Bronchial epithelial cell (primary cell): ENCODE data around the gene CNTN5. TPM values are rescaled to one million over a fixed set of nuclear protein-coding genes. Genes with fewer than 3 reads are reported as not detected.

ENCODE experiments used
- DNase-seq: peaks from one replicate; pipeline ENCODE4 v3.0.0-alpha.2; 2010; ENCODE audit warnings: low read depth
- FAIRE-seq: peaks from 2 replicates; lab custom pipeline; 2011; peaks lifted over from hg19 to GRCh38; lab: Jason Lieb, UNC
- H3K27me3 ChIP-seq: 2 replicates; pipeline ENCODE4 v1.5.1; 2011; ENCODE audit warnings: low read length; ENCODE audit not compliant: control insufficient read depth, insufficient read depth
- H3K36me3 ChIP-seq: 2 replicates; pipeline ENCODE4 v1.5.1; 2011; ENCODE audit warnings: low read length; ENCODE audit not compliant: control insufficient read depth, insufficient read depth
- H3K4me3 ChIP-seq: 2 replicates; pipeline ENCODE4 v1.5.1; 2011; ENCODE audit warnings: mild to moderate bottlenecking, low read depth, low read length, control low read depth
- CTCF ChIP-seq: IDR thresholded peaks from 2 replicates; pipeline ENCODE4 v1.5.1; 2011; ENCODE audit warnings: mild to moderate bottlenecking, moderate library complexity, low read length, control low read depth, inconsistent platforms; ENCODE audit not compliant: insufficient read depth, severe bottlenecking
- total RNA-seq: library from RNA; depleted of rRNA; stranded (reverse); fragments of >200 nt; gene quantifications from 2 replicates; pipeline ENCODE4 v1.2.1, GENCODE V29; 2014

The CNTN5 gene
- total RNA-seq, 1 donor from 2014 or later = not detected

- Histone ChIP-seq H3K4me3 (no peak overlapping the region), H3K27me3 (no peaks in the 10 kb centered on the region), H3K36me3 (no peaks in the 10 kb centered on the region)
- TF ChIP-seq CTCF = no peak
- no peak for DNase-seq
- no peak for FAIRE-seq
Observed at GRCh38 chr11:99554232-99554903, 533.6 kb downstream of the CNTN5 start.

DNA sequence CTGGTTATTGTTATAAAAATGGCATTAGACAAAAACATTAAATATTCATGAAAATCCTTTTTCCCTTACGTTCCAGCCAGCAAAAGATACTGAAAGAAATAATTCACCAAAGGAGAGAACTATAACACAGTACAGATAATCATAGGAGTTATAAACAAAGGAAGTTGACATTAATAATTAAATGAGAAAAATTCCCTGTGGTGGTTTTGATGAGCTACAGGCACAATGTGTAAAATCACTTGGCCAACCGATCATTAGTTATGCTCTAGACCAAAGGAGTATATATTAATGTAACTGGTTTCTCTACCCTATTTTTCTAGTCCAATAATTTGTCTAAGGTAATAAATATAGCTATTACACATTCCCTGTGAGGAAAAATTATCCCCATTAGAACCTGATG, 534.7 kb downstream of the CNTN5 start:
- no peaks in the 10 kb centered on the region for H3K36me3 ChIP-seq
- H3K4me3 ChIP-seq = no peak overlapping the region
- FAIRE-seq = no peak
- no peaks in the 10 kb centered on the region for H3K27me3 ChIP-seq
- no peak for DNase-seq
- TF ChIP-seq CTCF = no peak

GRCh38 chr11:99565333-99565732, 544.6 kb downstream of the CNTN5 start:
- FAIRE-seq (no peak), DNase-seq (no peak)
- Histone ChIP-seq H3K4me3 (no peak overlapping the region), H3K27me3 (no peaks in the 10 kb centered on the region), H3K36me3 (no peaks in the 10 kb centered on the region)
- no peak for TF ChIP-seq CTCF

DNA sequence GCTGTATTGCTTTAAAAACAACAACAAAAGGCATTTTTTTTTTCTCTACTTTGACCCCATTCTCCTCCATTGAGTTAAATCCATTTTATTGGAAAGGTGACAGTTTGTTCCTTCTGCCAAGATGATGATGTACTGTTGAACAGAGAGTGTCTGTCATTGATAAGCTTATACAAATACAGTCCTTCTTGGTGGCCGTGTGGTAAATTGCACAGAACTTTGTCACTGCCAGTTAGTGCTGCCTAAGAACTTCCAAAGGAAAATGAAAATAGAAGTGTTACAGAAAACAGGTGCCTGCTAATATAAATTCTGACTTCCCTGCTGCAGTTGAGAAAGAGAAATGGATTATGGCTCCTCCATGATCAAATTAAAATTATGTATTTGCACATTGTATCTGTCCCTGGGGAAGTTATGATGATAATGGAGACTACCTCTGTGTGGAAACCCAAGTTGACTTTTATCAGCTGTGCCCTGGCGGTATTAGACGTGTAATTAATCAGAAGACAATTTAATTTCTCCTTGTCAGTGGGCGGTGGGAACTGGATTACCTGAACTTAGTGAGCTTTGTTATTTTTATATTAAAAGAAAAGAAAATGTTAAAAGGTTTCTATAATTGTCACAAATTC, 546.7 kb downstream of the CNTN5 start:
- Histone ChIP-seq H3K36me3 (no peaks in the 10 kb centered on the region), H3K27me3 (no peaks in the 10 kb centered on the region), H3K4me3 (no peak overlapping the region)
- FAIRE-seq = no peak
- no peak for TF ChIP-seq CTCF
- no peak for DNase-seq

- FAIRE-seq (no peak), DNase-seq (no peak)
- Histone ChIP-seq H3K27me3 (no peaks in the 10 kb centered on the region), H3K36me3 (no peaks in the 10 kb centered on the region), H3K4me3 (no peak overlapping the region)
- TF ChIP-seq CTCF = no peak
Observed at GRCh38 chr11:99568808-99569207, 548.1 kb downstream of the CNTN5 start.
